AG10803 (cell line): ENCODE data around the gene RTL5.
A peak's percentile ranks its signal among the peaks of the same experiment; 100 is the strongest.

Experiments used
- DNase-seq: peaks from one replicate; pipeline ENCODE4 v3.0.0; 2010; ENCODE audit warnings: low read depth
- H3K4me3 ChIP-seq: 2 replicates; pipeline ENCODE4 v1.5.1; 2011; ENCODE audit warnings: mild to moderate bottlenecking, low read length, control low read depth
- TF ChIP-seq, protein P1 (sequence below): conservative IDR thresholded peaks from 2 replicates; pipeline ENCODE4 v1.5.1; 2011; ENCODE audit warnings: mild to moderate bottlenecking, low read length, control low read depth, inconsistent platforms

Gene RTL5

DNA sequence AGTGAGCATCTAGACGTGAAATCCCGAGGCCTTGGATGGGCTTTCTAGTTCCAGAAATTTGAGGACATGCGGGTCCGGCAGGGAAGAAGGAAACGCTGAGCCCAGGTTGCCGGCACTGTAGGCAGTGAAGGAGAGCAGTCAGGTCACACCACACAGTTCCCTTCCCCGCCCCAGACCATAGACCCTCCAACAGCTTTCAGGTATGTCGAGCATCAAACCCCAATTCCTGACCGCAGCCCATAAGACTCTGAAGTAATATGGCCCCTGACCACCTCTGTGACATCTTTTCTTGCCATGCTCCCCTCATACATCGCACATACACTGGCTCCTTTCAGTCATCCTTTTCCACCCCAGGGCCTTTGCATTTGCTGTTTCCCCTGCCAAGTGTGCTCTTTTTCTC, 23.0 kb downstream of the RTL5 start:
- DNase-seq = no peak
- no peak overlapping the region for H3K4me3 ChIP-seq
- TF ChIP-seq, protein P1, sequence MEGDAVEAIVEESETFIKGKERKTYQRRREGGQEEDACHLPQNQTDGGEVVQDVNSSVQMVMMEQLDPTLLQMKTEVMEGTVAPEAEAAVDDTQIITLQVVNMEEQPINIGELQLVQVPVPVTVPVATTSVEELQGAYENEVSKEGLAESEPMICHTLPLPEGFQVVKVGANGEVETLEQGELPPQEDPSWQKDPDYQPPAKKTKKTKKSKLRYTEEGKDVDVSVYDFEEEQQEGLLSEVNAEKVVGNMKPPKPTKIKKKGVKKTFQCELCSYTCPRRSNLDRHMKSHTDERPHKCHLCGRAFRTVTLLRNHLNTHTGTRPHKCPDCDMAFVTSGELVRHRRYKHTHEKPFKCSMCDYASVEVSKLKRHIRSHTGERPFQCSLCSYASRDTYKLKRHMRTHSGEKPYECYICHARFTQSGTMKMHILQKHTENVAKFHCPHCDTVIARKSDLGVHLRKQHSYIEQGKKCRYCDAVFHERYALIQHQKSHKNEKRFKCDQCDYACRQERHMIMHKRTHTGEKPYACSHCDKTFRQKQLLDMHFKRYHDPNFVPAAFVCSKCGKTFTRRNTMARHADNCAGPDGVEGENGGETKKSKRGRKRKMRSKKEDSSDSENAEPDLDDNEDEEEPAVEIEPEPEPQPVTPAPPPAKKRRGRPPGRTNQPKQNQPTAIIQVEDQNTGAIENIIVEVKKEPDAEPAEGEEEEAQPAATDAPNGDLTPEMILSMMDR = no peak

DNA sequence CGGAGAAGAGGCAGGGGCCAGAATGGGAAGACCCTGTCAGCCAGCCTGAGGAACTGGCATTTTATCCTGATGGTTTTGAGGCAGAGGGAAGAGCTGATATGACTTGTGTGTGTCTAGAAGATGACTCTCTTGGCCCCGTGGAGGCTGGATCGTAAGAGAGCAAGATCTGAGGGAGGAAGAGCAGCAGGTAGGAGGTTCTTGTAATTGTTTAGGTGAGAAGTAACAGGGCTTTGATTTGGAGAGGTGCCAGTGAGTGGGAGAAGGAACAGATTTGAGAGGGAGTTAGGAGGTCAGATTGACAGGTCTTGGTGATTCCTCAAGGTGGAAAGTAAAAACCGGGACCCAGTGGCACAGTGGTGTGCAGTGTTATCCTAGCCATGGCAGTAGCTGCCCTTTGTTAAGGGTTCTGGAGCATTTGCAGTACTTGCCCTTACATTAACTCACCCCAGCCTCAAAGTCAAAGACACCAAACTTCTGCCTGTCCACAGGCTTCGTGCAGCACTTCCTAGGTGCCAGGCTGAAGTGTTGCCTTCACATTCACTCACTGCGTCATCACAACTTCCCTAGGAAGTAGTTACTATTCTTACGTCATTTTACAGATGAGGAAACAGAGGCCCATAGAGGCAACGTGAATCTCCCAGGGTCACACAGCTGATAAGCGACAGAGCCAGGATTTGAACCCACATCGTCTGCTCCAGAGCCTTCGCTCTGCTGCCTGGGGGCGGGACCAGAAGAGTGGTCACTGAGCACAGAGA, 23.7 kb downstream of the RTL5 start:
- TF ChIP-seq, protein P1 = no peak
- no peak overlapping the region for H3K4me3 ChIP-seq
- DNase-seq = no peak

DNA sequence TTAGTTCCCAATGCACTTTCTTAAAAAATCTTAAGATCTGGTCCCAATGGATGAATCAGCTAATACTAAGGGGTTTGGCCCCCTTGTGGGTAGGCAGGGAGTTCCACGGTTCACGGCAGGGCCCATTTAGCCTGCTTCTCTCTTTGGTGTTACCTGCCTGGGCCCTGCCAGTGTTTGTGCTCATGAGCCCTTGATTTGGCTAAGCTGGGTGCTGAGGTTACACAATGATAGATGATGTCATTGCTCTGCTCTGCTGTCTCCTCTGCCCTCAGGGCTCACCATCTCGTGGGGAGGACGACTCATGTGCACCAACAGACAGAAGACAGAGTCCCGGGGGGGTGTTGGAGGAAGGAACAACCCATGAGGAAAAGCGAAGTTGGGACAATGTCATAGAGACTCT, 24.4 kb downstream of the RTL5 start:
- TF ChIP-seq, protein P1 = no peak
- no peak overlapping the region for H3K4me3 ChIP-seq
- DNase-seq = peak; percentile 41

DNA sequence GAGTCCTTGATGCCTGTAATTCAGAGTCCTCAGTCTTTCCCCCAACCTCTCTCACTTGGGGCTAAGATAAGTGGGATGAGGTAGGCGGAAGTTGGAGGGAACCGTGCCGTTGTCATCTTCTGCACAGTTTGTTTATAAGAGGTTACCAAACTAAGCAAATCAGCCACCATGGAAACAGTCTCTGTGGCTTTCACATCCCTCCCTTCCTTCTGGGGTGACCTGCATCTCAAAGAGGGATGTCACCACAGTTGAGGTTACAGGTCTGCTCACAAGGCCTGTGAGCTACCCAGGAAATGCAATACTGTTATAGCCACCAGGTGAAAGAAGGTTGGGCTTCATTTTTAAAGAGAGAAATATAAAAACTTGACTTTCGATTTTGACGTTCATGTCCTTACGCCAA, 26.3 kb downstream of the RTL5 start:
- TF ChIP-seq, protein P1 = no peak
- no peak for DNase-seq
- no peak overlapping the region for H3K4me3 ChIP-seq

DNA sequence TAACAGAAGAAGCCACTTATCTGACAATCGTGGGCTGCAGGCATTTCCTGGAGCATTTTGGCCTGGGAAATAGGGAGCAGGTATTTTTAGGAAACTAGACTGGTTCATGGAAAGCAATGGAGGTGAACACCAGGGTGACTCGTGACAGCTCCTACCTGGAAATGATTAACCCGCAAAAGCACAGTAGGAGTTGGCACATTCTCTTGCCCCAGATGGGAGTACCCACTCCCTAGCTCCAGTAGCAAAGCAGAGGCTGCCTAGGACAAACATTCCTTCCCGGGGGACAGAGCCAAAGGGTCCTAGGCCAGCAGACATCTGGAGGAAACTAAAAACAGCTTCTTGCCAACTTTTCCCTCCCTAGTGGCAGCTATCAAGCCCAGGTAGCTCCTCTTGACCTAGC, 29.0 kb downstream of the RTL5 start:
- H3K4me3 ChIP-seq = no peak overlapping the region
- no peak for DNase-seq
- TF ChIP-seq, protein P1 = no peak

DNA sequence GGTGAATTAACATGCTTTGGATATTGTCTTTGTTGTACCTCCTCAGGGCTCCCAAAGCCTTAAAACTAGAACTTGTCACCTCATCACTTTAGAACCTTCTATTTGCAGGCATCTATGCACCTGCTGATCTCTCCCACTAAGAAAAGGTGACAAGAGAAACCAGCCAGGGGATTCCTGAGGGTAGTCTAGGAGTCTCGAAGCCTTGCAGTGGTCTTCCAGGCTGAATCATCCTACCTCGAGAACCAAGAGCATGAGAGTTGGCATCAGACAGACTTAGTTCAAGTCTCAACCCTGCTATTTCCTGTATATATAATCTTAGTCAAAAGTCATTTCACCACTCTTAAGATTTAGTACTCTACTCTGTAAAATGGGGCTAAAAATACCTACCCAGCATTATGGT, 29.6 kb downstream of the RTL5 start:
- no peak for DNase-seq
- TF ChIP-seq, protein P1 = no peak
- H3K4me3 ChIP-seq = no peak overlapping the region

DNA sequence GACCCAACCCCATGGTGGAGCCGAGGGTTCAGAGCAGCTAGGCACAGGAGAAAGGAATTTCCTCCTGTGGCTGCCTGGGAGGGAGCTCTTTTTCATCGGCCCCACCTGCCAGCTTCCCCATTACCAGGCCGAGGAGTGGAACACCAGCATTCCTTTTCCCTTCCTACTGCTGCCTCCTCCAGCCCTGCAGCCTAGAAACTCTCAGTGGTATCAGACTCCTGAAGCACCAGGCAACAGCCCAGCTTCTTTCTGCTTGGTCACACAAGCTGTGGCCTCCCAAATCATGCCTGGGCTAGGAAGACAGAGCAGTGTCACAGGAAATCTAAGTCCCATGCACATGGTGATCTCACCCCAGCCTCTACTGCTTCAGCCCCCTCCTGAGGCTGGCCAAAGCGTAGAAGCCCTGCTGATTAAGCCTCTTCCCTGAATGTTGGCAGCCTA, 30.1 kb downstream of the RTL5 start:
- TF ChIP-seq, protein P1 = no peak
- H3K4me3 ChIP-seq = no peak overlapping the region
- no peak for DNase-seq
